Raji (cell line): ENCODE results near the gene TMCC3.

Experiments used
- POLR2A ChIP-seq: IDR thresholded peaks from 2 replicates; pipeline ENCODE4 v1.6.1; 2011; ENCODE audit warnings: low read depth, low read length, control low read depth; ENCODE audit not compliant: insufficient read depth

TMCC3 gene, protein sequence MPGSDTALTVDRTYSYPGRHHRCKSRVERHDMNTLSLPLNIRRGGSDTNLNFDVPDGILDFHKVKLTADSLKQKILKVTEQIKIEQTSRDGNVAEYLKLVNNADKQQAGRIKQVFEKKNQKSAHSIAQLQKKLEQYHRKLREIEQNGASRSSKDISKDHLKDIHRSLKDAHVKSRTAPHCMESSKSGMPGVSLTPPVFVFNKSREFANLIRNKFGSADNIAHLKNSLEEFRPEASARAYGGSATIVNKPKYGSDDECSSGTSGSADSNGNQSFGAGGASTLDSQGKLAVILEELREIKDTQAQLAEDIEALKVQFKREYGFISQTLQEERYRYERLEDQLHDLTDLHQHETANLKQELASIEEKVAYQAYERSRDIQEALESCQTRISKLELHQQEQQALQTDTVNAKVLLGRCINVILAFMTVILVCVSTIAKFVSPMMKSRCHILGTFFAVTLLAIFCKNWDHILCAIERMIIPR

DNA sequence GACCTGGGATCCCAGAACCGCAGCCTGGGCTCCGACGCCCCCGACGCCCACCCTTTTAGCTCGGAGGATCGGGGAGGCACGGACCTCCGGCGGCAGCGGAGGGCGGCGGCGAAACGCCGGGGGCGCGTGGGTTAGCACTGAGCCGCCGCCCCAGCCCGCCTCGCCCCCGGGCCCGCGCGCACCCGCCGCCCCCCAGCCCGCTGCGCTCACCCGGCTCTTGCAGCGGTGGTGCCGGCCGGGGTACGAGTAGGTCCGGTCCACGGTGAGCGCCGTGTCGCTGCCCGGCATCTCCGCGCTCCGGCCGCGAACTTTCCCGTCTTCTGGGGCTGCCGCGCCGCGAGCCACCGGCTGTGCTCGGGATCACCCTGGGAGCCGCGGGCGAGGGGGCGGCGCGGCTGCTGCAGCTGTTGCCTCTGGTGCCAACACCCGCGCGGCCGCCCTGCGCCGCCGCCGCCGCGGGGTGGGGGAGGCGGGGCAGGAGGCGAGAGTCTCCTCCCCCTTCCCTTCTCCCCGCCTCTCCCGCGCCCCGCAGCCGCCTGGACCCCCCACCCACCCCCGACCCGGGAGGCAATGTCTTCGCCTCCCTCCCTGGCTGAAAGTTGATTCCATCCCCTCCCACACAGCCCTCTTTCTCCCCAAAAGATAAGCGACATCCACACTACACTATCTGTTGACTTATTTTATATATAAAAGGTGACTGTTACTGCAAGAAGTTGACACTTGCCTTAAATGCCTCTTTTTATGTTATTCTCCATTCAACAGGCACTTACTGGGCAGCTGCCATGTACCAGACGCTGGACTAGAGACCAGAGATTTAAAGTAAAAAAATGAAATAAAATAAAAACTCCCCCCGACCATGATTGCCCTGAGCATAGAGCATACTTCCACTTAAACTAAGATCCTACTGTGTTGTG, at the start of gene TMCC3:
Gene TMCC3, minus strand, starts transcription at position 415 of the 914 bp plus-strand sequence. Its CDS starts 127 bp downstream, at position 288.
- TF ChIP-seq POLR2A: no peak

- no peak for TF ChIP-seq POLR2A
Measured at GRCh38 chr12:94699801-94700200, 49.4 kb upstream of the TMCC3 start.

- no peak for TF ChIP-seq POLR2A
Measured at GRCh38 chr12:94698578-94698977, 48.2 kb upstream of the TMCC3 start.

DNA sequence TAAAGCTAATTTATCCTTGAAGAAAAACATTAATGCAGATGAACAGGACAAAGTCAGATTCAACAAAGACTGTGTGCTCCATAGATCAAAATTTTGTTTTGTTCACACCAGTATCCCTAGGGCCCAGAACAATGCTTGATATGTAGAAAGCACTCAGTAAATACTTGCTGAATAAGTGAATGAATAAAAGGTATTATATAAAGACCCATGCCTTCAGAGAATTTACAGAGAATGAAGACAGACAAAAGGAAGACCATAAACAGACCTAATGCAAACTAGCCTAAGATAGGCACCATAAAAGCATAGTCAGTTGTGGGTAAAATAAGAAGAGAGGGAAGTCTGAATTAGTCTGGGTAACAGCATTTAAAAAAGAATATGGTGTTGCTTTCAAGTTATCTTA, 47.3 kb upstream of the TMCC3 start:
- no peak for TF ChIP-seq POLR2A

GRCh38 chr12:94694732-94695131, 44.4 kb upstream of the TMCC3 start:
- no peak for TF ChIP-seq POLR2A

DNA sequence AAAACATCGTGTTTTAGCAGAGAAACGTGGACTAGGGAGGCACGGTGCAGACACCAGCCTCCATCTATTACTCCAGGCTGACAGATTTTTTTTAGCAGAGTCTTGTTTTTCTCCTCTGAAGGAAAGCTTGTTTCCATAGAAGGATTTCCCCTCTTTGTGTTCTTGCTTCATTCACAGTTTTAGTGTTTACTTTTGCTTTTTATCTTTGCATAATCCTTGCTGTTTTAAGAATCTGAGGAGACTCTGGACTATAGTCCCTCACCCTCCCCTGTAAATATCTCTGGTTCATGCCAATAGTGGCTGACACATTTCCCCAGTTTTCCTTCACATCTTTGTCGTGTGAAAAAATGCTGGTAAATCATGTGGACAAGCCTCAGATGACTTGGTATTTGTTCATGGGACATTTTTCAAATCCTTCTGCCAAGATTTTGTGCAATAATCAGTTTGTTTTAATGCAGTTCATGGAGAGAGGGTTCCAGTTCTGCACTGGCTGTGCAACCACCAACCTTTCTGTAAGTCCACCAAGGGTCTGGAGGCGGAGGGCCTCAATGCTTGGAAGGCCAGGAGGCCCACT, 39.9 kb upstream of the TMCC3 start:
- TF ChIP-seq POLR2A: no peak

GRCh38 chr12:94689646-94690036, 39.3 kb upstream of the TMCC3 start:
- no peak for TF ChIP-seq POLR2A

DNA sequence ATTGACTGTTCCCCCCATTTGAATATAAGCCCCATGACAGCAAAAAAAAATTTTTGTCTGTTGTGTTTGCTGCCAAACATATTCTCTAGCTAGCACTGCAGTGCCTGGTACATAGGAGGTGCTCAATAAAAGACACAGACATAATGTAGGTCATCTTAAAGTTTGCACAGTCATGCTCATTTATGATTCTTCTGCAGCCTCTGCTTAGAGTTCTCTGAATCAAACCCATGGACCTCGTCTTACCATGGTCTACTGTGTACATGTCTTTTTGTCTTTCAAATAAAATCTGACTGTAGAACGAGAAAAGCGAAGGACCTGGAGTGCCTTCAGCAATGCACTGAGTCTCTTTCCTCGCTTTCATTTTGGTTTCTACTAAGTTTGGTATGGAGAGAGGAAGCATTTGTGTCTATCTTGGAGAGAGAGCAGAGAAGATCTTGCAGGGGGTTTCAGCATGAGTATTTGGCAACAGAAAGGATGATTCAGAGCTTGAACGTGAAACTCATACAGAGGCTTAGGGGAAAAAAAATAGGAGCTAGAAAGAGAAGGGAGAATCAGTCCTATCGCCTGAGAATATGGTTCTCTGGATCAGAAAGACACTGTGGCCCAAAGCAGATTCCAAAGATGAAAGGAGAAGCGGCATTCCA, 38.8 kb upstream of the TMCC3 start:
- TF ChIP-seq POLR2A: no peak

DNA sequence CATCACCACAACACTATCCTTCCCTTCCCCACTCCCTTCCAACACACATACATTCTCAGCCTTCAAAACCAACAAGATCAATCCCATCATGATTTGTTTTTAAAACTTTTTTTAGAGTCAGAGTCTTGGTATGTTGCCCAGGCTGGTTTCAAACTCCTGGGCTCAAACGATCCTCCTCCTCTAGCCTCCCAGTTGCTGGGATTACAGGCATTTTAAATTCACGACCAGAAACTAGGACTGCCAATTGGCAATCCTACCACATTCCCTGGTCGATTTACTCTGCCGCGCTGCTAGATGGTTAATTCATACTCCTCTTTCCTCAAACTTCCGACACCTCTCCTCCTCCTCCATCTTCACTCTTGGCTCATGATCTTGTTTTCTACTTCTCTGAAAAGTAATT, 37.5 kb upstream of the TMCC3 start:
- no peak for TF ChIP-seq POLR2A

DNA sequence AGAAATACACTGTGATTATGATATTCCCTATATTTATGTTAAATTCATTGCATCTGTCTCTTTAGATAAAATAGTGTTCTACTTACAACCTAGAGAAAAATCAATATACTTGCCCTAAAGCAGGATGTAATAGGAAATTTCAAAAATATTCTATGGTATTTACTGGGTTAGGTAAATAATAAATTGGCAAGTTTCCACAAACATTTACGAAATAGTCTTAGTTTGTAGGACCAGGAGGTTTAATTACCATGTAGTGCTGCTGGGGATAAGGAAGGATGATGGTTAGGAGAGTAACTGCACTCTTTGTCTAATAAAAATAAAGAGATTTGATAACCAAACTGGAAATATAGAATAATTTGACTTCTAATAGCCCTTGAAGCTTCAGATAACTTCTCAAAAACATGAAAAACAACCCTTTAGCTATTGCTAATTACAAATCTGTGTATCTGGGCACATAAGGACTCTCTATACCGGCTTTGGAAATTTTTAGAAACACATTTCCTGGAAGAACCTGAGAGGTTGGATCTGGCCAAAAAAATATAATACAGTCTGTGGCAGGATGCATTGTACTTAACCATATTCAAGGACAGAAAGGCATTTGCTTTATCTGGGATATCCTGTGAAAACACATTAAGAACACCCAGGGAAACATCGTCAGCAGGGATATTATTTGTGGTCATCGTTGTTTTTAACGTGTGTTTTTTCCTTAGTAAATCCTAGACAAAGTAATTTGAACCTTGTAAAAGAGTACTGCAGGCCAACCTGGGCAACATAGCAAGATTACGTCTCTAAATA, 36.7 kb upstream of the TMCC3 start:
- no peak for TF ChIP-seq POLR2A

DNA sequence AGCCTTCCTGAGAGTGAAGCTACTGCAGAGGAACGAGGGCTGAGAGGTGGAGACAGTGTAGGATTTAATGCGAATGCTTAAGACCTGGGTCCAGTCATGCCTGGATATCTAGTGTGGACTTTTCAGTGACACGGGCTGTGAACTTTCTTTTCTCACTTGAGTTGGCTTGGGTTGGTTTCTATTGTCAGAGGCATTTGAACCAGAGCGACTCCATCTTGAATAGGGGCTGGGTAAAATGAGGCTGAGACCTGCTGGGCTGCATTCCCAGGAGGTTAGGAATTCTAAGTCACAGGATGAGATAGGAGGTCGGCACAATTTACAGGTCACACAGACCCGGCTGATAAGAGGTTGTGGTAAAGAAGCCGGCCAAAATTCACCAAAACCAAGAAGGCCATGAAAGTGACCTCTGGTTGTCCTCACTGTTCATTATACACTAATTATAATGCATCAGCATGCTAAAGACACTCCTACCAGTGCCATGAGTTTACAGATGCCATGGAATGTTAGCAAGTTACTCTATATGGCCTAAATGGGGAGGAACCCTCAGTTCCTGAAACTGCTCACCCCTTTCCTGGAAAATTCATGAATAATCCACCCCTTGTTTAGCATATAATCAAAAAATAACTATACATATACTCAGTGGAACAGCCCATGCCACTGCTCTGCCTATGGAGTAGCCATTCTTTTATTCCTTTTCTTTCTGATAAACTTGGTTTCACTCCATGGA, 34.2 kb upstream of the TMCC3 start:
- TF ChIP-seq POLR2A: no peak

GRCh38 chr12:94679554-94680195, 29.3 kb upstream of the TMCC3 start:
- no peak for TF ChIP-seq POLR2A

DNA sequence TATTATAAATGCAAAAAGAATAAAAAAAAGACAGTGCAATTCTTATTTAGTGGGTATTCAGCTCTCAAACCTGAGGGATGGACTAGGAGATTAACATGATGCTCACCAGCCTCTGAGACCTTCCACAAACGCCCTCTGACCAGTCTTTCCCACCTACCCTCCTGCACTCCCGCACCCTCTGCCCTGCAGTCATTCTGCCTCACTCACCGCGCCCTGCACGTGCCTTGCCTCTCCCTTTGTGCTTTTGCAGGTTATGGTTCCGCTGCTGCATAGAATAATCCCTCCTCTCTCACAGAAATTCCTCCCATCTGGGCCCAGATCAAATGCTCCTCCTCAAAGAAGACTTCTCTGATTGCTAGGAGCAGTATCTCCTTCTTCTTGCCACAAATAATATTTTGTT, 28.5 kb upstream of the TMCC3 start:
- TF ChIP-seq POLR2A: no peak
